Stimulated activated CD4-positive, alpha-beta T cell treated with anti-CD3 and anti-CD28 coated beads, Interleukin-12 subunit alpha, Interleukin-12 subunit beta, amount 100 ng/mL, for 24 hours (primary cell): ENCODE results near the gene ENO2.
"Not testable (repeated sequence)": the region's sequence is repeated elsewhere in the genome, so short reads cannot be mapped to it uniquely, and the experiment has no call there.

ENCODE experiments used
- DNase-seq, 2 experiments: peaks; one replicate each; pipeline ENCODE4 v3.0.0-alpha.2; 2020; ENCODE audit warnings: low read depth in 2 of 2

Gene ENO2

GRCh38 chr12:6914246-6914946, at the start of gene ENO2:
TSS of gene ENO2 (plus strand) at chr12:6914580. CDS start at chr12:6915833, 1,253 bp downstream.
- peak; percentile 62 to 75 for DNase-seq

DNA sequence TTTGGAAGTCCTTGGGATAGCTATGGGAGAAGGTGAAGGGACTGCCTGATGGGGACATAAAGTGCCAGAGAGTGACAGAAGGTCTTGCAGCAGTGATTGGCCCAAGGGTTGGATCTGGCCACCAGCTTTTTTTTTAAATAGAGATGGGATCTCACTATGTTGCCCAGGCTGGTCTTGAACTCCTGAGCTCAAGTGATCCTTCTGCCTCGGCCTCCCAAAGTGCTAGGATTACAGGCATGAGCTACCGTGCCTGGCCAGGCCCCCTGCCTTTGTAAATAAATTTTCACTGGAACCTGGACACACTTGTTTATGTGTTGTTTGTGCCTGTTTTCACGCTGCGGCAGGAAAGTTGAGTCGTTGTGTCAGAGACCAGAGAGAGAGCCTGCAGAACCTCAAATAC, 49.1 kb upstream of the ENO2 start:
- not testable (repeated sequence) for DNase-seq

- DNase-seq = no peak
Observed at GRCh38 chr12:6866163-6866919, 48.0 kb upstream of the ENO2 start.

- no peak for DNase-seq
Observed at GRCh38 chr12:6866920-6867412, 47.4 kb upstream of the ENO2 start.

GRCh38 chr12:6867413-6868210, 46.8 kb upstream of the ENO2 start, which contains the start of gene TPI1:
TSS of gene TPI1 (plus strand) at chr12:6867531. CDS start at chr12:6867567, 36 bp downstream.
- peak; percentile 66 to 73 for DNase-seq

DNA sequence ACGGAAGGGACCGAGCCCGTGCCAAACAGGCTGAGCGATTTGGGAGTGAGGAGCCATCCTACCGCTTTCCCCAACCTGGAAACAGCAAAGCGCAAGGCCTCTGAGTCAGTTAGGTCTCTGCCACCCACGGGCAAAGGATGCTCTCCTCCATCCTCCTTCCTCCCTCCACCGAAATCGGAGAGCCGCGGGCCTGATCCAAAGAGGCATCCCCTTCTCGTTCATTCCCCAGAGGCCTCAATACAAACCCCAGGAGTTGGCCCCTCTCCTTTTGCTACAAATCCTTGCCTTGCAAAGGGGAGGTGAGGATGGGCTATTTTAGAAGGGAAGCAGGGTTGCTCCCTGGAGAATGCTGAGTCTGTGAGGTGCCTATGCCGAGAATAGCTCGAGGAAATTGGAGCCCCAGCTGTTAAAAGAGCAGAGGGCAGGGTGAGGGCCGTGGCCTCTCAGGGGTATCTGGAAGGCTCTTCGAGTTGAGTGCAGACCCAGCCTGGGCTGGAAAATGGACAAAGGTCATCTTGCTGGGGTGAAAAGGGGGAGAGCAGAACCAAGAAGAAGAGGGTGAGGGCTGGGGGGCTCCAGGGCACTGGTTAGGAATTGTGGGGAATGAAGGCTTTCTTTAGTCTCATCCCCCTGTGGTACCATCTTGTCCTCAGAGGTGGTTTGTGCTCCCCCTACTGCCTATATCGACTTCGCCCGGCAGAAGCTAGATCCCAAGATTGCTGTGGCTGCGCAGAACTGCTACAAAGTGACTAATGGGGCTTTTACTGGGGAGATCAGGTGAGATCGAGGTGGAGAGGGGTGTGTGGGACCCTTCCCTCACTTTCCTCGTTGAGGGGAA, 46.0 kb upstream of the ENO2 start:
- DNase-seq = no peak

- DNase-seq = peak; percentile 60 to 79
Observed at GRCh38 chr12:6869049-6870021, 45.0 kb upstream of the ENO2 start.

DNA sequence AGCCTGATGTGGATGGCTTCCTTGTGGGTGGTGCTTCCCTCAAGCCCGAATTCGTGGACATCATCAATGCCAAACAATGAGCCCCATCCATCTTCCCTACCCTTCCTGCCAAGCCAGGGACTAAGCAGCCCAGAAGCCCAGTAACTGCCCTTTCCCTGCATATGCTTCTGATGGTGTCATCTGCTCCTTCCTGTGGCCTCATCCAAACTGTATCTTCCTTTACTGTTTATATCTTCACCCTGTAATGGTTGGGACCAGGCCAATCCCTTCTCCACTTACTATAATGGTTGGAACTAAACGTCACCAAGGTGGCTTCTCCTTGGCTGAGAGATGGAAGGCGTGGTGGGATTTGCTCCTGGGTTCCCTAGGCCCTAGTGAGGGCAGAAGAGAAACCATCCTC, 44.1 kb upstream of the ENO2 start:
- DNase-seq = not testable (repeated sequence)

DNA sequence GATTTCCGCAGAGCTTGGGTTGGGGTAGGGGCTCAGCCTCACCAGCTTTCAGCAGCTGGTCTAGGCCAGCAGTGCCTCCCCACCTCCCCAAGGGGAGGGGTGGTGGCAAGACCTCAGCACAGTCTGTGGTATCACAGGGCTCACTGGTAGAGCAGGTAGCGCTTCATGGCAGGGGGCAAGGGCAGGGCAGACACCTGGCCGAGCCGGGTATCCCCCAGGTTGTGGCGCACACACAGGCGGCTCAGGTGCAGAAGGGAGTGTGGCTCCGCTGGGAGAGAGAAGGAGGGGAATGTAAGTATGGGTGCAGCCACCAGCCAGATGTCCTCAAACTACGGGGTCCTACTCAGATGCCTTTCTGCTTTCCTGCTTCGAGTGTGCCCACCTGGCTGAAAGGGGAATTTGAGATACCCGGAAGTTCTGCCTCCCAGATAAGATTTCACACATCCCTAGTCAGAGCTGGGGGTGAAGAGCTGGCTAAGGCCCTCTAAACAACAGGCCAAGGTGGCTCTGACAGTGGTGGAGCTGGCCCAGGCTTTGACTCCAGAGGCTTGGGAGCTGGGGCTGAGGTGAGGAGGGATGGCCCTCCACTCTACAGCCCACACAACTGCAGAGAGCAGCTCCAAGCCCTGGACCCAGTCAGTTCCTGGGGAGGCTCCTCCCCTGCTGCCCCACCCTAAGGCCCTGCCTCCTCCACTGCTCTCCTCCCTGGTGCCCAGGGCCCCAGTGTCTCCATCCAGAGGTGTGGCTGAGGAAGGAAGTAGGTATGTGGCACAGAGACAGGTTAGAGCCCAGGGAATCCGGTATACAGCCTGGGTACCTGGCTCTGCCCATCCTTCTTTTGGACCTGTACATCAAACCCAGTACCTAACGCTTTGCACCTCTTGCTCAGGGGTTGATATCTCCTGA, 43.1 kb upstream of the ENO2 start:
- peak in 1 of 2 experiments; percentile 43 for DNase-seq

GRCh38 chr12:6872073-6873048, 42.0 kb upstream of the ENO2 start:
- peak; percentile 67 to 84 for DNase-seq

DNA sequence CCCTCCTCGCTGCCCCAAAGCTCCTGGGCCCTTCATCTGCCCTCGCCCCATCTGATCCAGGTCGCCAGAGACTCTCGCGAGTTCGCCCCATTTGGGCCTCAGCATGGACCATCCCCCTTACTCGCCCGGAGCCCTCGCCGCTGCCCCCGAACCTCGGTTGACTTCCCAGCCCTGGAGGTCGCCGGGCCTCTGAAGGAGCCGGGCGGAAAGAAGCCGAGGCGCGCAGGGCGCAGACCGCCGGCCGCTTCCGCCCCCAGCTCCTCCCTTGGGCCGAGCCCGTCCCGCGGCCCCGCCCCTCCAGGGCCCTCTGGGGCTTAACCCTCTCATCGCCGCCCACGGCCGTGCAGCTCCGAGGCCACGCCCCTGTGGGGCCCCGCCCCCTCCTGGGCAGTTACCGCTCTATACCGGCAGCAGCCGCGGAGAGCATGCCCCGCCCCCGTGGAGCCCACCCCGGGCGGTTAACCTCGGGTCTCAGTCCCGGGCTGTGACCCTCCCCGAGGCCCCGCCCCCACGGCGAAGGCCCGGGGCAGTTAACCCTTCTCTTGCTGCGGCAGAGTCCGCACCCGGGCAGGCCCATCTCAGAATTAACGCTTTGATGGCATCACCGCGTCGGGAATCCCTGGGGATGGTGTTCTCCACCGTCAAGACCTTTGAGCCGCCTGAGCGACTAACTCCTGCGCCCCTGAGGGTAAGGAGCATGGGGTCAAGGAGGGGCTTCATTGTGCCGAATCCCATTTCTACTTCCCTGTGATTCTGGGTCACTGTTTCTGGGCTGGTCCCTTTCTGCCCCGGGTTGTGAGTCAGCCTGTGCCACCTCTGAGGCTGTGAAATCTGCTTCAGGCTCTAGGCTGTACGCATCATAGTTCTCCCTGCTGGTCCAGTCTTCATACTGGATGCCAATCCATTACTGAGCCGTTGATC, 41.0 kb upstream of the ENO2 start, which contains the start of gene SPSB2:
SPSB2 (minus strand) TSS at position 210 of the 921 bp plus-strand sequence. CDS start 402 bp downstream, outside the sequence.
- DNase-seq = peak; percentile 95 to 99

GRCh38 chr12:6874015-6874368, 40.4 kb upstream of the ENO2 start:
- not testable (repeated sequence) for DNase-seq

DNA sequence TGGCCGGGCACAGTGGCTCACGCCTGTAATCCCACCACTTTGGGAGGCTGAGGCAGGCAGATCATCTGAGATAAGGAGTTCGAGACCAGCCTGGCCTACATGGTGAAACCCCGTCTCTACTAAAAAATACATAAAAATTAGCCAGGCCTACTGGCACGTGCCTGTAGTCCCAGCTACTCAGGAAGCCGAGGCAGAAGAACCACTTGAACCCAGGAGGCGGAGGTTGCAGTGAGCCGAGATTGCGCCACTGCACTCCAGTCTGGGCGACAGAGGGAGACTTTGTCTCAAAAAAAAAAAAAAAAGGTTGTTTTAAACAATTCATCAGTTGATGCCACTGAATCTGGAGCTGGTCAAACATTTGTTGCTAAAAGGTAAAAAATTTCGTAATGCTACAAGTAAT, 34.6 kb upstream of the ENO2 start:
- DNase-seq = not testable (repeated sequence)

- DNase-seq = no peak
Observed at GRCh38 chr12:6883252-6883651, 31.1 kb upstream of the ENO2 start.

DNA sequence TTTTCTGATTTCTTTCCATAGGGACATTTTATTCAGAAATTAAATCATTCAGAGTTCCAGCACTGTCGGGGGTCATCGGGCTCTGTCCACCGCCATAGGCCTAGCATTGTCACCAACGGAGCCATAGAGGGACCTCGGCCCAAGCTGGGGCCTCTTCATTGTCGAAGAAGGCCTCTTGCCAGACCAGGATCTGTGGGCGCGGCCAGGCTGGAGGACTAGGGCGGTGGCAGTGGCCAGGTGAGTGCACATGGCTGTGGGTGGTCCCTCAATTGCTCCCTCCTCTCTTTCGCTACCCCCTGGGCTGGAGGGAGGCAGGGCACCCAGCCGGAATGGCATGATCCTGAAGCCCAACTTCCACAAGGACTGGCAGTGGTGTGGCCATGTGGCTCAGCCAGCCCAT, 30.7 kb upstream of the ENO2 start:
- DNase-seq = no peak

DNA sequence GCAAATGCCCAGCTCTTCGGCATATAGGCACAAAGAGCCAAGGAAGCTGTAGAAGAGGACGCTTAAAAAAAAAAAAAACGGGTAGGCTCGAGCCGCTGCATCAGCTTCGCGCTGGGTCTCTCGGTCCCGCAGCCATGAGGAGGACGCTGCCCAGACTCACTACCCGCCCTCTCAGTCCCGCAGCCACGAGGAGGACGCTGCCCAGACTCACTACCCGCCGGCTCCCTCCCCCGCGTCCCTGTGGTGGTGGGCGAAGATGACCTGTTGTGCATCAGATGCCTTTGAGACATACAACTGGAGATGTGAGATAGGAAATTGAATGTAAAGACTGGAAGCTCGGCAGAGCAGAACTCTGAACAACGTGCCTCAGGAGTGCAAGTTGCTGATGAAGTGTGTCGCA, 29.8 kb upstream of the ENO2 start:
- DNase-seq = no peak
